Stimulated activated CD4-positive, alpha-beta T cell treated with anti-CD3 and anti-CD28 coated beads, Interleukin-12 subunit alpha, Interleukin-12 subunit beta, amount 100 ng/mL, for 4 hours (primary cell): ENCODE measurements around the gene TRAIP.
A peak's percentile ranks its signal among the peaks of the same experiment; 100 is the strongest.

Experiments
- DNase-seq: peaks from one replicate; pipeline ENCODE4 v3.0.0-alpha.2; 2020

Gene TRAIP

DNA sequence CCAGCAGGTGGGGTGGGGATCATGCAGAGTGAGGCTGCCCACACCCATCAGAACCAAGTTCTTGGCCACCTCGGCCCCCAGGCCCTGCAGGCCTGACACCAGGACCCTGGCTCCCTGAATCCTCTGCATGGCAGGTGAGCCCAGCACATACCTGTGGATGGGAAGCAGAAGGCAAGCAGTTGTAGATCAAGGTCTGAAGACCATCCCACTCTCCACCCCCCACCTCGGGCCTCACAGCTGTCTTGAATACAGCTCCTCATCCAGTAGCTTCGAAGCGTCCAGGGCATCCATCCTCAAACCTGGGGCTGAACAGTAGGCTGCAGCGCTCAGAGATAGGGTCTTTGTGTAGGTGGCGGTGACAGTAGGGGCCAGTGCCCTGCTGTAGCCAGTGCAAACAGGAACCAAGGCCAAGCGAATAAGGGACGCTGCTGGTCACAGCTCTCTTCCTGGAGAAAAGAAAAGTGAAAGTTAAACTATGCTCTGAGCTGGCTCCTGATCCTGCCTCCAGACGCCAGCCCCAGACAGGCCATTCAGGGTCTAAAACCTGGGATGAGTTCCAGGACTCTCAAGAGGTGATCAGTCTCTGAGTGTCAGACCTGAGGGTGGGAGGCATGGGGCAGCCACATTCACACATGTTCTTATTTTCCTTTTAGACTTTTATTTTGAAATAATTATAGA, 42.7 kb downstream of the TRAIP start, which contains the start of gene UBA7:
UBA7 (minus strand) TSS at position 457 of the 678 bp plus-strand sequence; CDS start at position 291, 166 bp downstream.
- DNase-seq: no peak

GRCh38 chr3:49812916-49813496, 43.4 kb downstream of the TRAIP start:
- DNase-seq: no peak

GRCh38 chr3:49807431-49808114, 48.8 kb downstream of the TRAIP start:
- no peak for DNase-seq

DNA sequence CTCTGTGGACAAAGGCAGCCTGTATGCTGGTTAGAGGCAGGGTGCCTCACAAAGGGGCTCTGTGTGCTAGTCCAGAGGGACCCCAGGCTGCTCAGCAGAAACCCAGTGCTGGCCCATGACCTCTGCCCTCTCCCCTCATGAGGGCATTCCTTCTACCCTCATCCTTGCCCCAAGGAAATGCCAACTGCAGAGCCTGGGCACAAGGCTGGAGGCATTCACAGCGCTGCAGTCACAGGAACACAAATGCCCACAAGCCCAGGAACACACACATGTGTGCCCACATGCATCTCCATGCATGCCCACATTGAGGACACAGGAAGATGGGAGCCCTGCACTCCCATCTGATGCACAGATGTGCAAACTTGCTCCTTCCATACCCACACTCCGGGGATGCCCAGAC, 49.5 kb downstream of the TRAIP start:
- DNase-seq: no peak

GRCh38 chr3:49805897-49806701, 50.3 kb downstream of the TRAIP start:
- DNase-seq: no peak

- DNase-seq: no peak
Observed at GRCh38 chr3:49805367-49805782, 51.0 kb downstream of the TRAIP start.

- no peak for DNase-seq
Observed at GRCh38 chr3:49804141-49805041, 52.0 kb downstream of the TRAIP start.

- DNase-seq: peak; percentile 37
Observed at GRCh38 chr3:49803465-49804140, 52.8 kb downstream of the TRAIP start.

DNA sequence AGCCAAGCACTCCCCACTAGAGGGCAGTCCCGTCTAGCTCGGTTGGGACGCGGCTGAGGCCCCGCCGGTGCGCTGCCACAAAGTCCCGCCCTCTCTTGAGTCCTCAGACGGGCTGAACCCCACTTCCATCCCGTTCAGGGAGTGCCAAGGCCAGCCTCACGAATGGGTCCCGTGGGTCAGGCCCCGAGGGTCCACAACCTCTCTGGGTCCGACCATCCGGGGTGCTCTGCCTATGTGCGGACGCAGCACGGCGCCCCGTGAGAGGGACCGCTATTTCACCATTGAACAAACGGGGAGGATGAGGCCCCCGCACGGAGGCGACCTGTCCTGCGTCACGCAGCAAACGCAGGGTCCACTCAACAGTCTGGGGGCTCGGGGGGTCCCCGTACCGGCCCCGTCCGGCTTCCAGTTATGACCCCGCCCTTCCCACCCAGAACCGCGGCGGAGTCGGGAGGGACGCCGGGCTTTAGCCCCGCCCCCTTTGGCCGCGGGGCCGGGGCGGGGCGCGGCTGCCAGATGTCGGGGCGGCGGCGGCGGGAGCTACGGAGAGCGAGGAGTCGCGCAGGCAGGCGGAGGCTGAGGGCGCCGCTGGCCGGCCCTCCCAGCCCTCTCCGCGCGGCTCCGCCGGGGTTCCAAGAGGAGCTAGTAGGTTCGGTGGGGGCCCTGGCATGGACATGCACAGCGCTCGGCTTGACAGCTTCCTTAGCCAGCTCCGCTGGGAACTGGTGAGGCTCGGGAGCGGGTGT, 53.5 kb downstream of the TRAIP start, which contains the start of gene INKA1:
INKA1 (plus strand) TSS at position 543 of the 746 bp plus-strand sequence; CDS start at position 675, 132 bp downstream.
- peak; percentile 87 for DNase-seq

- no peak for DNase-seq
Observed at GRCh38 chr3:49801160-49801559, 55.2 kb downstream of the TRAIP start.

DNA sequence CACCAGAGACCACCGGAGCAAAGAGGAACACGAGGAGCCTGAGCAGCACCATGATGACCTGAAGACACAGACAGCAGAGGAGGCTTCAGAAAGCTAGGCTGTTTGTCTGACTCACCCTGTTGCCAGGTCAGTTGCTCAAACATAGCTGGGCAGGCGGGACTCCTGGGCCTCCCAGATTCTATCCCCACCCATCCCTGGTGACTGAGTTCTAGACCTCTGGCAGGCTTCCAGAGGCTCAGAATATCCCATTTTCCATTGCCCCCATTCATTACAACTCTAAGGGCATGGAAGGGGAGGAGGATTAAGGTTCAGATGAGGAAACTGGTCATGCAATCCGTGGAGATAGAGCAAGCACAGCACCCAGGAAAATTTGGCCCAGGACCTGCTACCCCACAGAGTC, 56.6 kb downstream of the TRAIP start, which contains the start of gene CDHR4:
CDHR4 (minus strand) TSS at position 113 of the 400 bp plus-strand sequence; CDS start at position 52, 61 bp downstream.
- DNase-seq: no peak

- DNase-seq: no peak
Observed at GRCh38 chr3:49799105-49799504, 57.3 kb downstream of the TRAIP start.

DNA sequence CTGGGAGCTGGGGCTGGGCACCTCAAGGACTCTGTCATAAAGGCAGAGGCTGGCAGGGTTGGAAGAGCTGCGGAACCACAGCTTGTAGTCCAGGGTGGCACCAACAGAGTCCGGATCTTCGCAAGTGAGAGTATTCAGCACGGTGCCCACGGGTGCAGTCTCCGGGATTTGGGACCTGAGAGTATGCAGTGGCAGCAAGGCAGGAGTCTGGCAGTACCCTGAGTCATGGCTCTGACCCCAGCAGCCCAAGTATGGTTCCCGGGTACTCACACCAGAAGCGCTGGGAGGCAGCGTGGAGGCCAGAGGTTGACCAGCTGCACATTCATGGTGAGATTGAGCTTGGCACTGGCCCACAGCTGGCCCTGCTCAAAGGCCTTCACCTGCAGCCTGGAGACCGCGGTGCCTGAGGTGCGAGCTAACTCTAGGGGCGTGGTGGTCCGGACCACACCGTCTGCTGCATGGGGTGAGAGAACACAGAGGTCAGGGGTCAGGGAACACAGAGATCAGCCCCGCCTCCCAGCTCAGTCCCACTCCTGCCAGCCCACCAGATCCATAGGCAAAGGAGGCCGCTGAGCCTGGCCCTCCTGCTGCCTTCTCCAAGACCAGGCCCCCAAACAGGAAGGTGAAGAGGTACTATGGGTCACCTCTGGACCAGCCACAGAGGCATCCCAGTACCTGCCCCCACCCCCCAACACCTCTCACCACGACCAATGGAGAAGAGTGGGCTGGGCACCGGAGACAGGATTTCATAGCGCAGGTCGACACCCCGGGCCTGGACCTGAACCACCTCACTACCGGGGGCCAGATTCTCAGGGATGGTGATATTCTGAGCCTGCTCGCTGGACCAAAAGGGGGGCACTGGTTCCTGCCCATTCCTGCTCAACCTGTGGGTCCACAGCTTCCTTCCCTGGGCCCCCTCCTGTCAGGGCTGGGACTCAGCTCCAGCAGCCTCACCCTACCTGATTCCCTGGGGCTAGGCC, 61.1 kb downstream of the TRAIP start:
- no peak for DNase-seq

GRCh38 chr3:49794431-49794830, 61.9 kb downstream of the TRAIP start:
- DNase-seq: no peak

GRCh38 chr3:49793486-49794085, 62.8 kb downstream of the TRAIP start:
- DNase-seq: no peak

- DNase-seq: no peak
Observed at GRCh38 chr3:49792371-49793150, 63.8 kb downstream of the TRAIP start.

DNA sequence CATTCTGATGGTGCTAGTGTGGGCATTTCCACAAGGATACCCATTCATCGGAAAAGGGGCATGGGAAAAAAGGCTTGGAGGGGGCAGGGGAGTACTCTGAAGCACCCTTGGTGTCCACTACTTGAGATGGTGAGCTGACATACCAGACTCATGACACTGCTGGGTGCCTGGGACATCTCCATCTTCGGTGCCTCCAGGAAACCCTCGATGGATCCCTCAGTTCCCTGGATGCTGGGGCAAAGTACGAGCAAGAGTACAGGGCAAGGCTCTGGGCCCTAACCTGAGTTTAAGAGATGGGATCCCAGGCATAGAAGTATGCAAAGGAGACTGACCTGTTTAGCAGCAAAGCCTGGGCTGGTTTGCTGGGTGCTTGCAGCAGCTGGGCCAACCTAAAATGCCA, 64.8 kb downstream of the TRAIP start:
- DNase-seq: no peak
